ENCODE measurements around the gene PRKG1.

PRKG1 gene

DNA sequence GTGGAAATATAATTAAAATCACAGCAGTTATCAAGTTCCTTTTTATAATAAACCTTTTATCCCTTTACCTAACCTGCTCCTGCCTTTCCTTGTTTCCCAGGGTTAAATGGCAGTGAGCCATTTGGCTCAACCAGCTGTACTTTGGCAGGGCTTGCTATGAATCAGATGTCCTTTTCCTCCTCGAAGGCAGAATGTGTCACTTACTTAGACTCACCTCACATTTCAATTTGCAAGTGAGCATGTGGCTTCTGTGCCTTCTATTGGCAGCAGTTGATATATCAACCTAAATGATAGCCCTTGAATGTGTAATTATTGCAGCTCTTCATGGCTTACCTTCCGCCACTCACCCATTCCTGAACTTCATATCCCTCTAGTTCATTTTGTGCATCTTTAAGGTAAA is 323.4 kb downstream of the PRKG1 start:
- TF ChIP-seq, protein P1, sequence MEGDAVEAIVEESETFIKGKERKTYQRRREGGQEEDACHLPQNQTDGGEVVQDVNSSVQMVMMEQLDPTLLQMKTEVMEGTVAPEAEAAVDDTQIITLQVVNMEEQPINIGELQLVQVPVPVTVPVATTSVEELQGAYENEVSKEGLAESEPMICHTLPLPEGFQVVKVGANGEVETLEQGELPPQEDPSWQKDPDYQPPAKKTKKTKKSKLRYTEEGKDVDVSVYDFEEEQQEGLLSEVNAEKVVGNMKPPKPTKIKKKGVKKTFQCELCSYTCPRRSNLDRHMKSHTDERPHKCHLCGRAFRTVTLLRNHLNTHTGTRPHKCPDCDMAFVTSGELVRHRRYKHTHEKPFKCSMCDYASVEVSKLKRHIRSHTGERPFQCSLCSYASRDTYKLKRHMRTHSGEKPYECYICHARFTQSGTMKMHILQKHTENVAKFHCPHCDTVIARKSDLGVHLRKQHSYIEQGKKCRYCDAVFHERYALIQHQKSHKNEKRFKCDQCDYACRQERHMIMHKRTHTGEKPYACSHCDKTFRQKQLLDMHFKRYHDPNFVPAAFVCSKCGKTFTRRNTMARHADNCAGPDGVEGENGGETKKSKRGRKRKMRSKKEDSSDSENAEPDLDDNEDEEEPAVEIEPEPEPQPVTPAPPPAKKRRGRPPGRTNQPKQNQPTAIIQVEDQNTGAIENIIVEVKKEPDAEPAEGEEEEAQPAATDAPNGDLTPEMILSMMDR (IDR thresholded peaks at IDR 0.05; ENCODE audit: extremely low read depth, insufficient read depth, missing control alignments): no peak
- in situ Hi-C loops (cut with MboI; ENCODE audit: low pct_unique_long_range_greater_than_20kb, low sequenced_read_pairs, unreplicated experiment): loop anchor here (25.0 kb wide), 1 partner anchor 815 kb away; no protein-coding TSS in a partner anchor
- DNase-seq (ENCODE audit: low spot score): no peak

DNA sequence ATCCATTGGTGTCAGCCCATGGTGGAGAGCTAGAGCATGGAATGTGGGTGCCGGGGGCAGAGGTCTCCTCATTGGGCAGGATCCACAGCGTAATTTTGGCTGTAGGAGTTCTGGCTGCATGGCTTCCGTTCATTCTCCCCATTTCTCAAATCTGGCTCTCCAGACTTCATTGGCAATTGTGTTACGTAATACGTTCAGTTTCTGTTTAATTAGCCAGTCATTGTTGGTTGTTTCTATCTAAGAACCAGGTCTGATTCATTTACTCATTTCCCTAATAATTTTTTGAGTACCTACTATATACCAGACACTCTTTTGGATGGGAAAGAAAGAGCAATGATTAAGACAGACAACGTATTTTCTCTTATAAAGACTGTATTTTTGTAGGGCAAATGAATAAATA is 325.6 kb downstream of the PRKG1 start:
- no peak for DNase-seq (ENCODE audit: low spot score)
- TF ChIP-seq, protein P1 (IDR thresholded peaks at IDR 0.05; ENCODE audit: extremely low read depth, insufficient read depth, missing control alignments): no peak
- in situ Hi-C loops (cut with MboI; ENCODE audit: low pct_unique_long_range_greater_than_20kb, low sequenced_read_pairs, unreplicated experiment): loop anchor here (25.0 kb wide), 2 partner anchors 562 to 812 kb away; no protein-coding TSS in a partner anchor

DNA sequence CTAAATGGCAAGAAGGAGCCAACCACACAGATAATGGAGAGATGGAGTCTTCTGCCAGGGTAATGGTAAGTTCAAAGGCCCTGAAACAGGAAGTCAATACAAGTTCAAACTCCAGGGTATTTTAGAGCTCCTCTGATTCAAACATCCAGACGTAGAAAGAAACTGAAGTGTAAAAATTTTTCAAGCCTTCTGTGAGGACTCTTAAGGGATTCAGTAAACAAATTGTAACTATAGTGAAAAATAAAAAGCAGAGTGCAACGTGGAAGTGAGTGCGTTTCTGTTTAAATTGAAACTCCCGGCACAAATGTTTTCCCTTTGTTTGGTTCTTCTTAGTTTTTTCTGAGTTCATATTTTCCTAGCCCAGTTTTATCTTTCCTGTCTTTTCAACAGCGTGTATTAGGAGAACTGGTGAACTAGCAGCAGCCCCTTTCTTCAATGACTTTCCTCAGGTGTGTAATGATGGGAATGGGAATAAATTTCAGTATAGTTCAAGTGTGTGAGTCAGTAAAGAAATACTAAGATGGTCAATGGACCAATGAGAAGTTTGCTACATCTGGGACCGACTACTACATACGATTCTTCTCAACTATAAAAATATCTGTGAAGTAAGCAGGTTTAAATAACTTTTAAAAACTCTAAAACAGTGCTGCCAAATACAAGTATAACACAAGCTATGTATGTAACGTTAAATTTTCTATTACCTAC is 326.3 kb downstream of the PRKG1 start:
- no peak for DNase-seq (ENCODE audit: low spot score)
- in situ Hi-C loops (cut with MboI; ENCODE audit: low pct_unique_long_range_greater_than_20kb, low sequenced_read_pairs, unreplicated experiment): loop anchor here (25.0 kb wide), 1 partner anchor 562 kb away; no protein-coding TSS in a partner anchor
- TF ChIP-seq, protein P1 (IDR thresholded peaks at IDR 0.05; ENCODE audit: extremely low read depth, insufficient read depth, missing control alignments): no peak

DNA sequence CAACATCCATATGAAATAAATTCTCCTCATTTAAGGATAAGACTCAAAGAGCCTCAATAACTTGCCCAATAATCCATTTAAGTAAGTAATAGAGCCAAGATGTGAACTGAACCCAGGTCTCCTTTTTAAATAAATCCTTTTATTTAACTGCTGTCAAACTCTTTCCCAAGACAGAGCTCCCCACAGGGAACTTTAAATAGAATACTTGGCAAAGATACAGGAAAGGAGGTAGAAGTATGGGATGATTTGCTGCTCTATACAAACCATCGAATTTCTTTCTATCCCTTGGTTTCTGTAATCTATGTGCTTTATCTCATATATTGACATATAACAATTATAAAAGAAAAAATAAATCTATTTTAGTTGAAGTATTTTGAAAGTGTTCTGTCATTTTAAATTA is 329.2 kb downstream of the PRKG1 start:
- DNase-seq (ENCODE audit: low spot score): no peak
- in situ Hi-C loops (cut with MboI; ENCODE audit: low pct_unique_long_range_greater_than_20kb, low sequenced_read_pairs, unreplicated experiment): loop anchor here (25.0 kb wide), 1 partner anchor 559 kb away; no protein-coding TSS in a partner anchor

DNA sequence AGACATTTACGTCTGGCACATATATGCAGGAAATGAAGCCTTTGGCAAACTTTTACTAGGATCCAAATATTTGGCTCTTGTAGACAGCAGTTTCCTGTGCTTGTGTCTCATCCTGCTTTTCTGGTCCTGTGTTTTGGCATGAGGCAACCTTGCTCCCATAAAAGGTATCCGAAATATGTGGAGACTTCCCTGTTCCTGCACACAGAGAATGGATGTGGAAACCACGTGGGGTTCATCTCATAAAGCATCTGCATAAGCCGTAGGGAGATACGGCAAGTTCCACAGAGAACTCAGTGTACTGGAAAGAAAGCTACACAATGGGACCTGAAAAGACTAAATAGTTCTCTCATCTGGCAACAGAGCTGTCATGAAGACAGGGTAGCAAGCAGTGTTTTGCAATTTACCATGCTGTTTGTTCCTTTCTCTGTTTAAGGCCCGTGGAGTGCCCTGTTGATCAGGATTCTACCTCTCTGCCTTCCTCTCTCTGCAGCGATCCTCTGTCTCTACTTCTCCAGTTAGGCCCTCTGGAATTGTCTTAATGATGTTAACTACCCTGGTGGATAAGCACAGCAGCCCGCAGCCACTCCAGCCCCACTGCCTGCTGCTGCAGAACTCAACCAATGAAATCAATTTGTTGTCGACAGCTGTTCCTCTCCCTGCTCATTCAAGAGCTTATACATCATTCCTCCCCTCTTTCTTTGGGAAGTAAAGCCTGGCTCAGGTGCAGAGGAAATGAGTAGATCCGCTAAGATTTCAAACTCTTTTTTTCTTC is 331.5 kb downstream of the PRKG1 start:
- TF ChIP-seq, protein P1 (IDR thresholded peaks at IDR 0.05; ENCODE audit: extremely low read depth, insufficient read depth, missing control alignments): no peak
- no peak for DNase-seq (ENCODE audit: low spot score)
- in situ Hi-C loops (cut with MboI; ENCODE audit: low pct_unique_long_range_greater_than_20kb, low sequenced_read_pairs, unreplicated experiment): loop anchor here (25.0 kb wide), 1 partner anchor 557 kb away; no protein-coding TSS in a partner anchor

More for the DNA sequence above, 329.2 kb downstream of the PRKG1 start:
- TF ChIP-seq, protein P1 (IDR thresholded peaks at IDR 0.05; ENCODE audit: extremely low read depth, insufficient read depth, missing control alignments): no peak

DNA sequence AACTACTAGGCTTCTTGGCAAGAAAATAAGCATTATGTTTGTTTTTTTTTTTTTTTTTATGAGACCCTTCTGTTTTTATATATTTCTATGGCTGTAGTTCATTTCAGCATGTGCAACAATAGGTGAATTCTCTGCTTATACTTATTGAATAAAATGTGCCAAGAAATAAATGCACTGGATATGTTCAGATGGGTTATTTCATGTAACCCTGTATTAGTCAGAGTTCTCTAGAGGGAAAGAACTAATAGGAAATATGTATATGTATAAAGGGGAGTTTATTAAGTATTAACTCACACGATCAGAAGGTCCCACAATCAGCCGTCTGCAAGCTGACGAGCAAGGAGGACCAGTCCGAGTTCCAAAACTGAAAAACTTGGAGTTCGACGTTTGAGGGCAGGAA is 332.3 kb downstream of the PRKG1 start:
- in situ Hi-C loops (cut with MboI; ENCODE audit: low pct_unique_long_range_greater_than_20kb, low sequenced_read_pairs, unreplicated experiment): loop anchor here (25.0 kb wide), 1 partner anchor 556 kb away; no protein-coding TSS in a partner anchor
- DNase-seq (ENCODE audit: low spot score): no peak
- TF ChIP-seq, protein P1 (IDR thresholded peaks at IDR 0.05; ENCODE audit: extremely low read depth, insufficient read depth, missing control alignments): no peak
